Measurements from ENCODE around the gene SENP8.
"Not testable (repeated sequence)": the region's sequence is repeated elsewhere in the genome, so short reads cannot be mapped to it uniquely, and the experiment has no call there.

The SENP8 gene

GRCh38 chr15:72118017-72118978 lies at the start of gene SENP8, which contains the start of gene MYO9A:
TSS of gene SENP8 (plus strand) at chr15:72118403. CDS start at chr15:72139624, 21,221 bp downstream.
TSS of gene MYO9A (minus strand) at chr15:72118150. CDS start at chr15:72046563, 71,587 bp downstream.
- peak; percentile 99 for DNase-seq (ENCODE audit: low read depth)

- DNase-seq (ENCODE audit: low read depth), result no peak
These were observed 49.3 kb upstream of the SENP8 start for GRCh38 chr15:72068856-72069255.

- DNase-seq (ENCODE audit: low read depth), result no peak
These were observed 47.3 kb upstream of the SENP8 start for GRCh38 chr15:72070817-72071447.

GRCh38 chr15:72071448-72071825 lies 46.8 kb upstream of the SENP8 start:
- not testable (repeated sequence) for DNase-seq (ENCODE audit: low read depth)

GRCh38 chr15:72074335-72075060 lies 43.7 kb upstream of the SENP8 start:
- DNase-seq (ENCODE audit: low read depth), result no peak

DNA sequence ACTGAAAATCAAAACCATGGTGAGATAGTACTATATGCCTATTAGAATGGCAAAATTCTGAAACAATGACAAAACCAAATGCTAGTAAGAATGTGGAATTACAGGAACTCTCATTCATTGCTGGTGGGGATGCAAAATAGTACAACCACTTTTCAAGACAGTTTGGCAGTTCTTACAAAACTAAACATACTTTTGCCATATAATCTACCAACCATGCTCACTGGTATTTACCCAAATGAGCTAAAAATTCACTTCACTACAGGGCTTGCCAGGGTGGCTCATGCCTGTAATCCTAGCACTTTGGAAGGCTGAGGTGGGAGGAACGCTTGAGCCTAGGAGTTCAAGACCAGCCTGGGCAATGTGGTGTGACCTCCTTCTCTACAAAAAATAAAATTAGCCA lies 40.3 kb upstream of the SENP8 start:
- DNase-seq (ENCODE audit: low read depth), result no peak

DNA sequence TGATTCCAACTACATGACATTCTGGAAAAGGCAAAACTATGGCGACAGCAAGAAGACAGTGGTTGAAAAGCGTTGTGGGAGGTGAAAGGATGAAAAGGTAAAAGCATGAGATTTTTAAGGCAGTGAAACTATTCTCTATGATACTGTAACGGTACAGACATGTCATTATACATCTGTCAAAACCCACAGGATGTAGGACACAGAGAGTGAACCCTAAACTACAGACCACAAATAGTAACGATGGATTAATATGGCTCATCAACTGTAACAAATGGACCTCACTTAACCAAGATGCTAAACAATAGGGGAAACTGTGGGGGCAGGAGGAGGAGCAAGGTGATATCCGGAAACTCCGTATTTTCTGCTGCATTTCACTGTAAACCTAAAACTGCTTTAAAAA lies 39.3 kb upstream of the SENP8 start:
- no peak for DNase-seq (ENCODE audit: low read depth)

DNA sequence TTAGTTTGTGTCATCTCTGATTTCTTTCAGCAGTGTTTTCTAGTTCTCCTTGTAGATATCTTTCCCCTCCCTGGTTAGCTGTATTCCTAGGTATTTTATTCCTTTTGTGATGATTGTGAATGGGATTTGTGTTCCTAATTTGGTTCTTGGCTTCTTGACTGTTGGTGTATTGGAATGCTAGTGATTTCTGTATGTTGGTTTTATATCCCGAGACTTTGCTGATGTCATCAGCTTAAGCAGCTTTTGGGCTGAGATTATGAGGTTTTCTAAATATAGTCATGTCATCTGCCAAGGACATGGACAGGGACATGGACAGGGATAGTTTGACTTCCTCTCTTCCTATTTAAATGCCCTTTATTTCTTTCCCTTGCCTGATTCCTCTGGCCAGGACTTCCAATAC lies 36.0 kb upstream of the SENP8 start:
- no peak for DNase-seq (ENCODE audit: low read depth)

GRCh38 chr15:72086010-72086697 lies 32.0 kb upstream of the SENP8 start:
- no peak for DNase-seq (ENCODE audit: low read depth)

DNA sequence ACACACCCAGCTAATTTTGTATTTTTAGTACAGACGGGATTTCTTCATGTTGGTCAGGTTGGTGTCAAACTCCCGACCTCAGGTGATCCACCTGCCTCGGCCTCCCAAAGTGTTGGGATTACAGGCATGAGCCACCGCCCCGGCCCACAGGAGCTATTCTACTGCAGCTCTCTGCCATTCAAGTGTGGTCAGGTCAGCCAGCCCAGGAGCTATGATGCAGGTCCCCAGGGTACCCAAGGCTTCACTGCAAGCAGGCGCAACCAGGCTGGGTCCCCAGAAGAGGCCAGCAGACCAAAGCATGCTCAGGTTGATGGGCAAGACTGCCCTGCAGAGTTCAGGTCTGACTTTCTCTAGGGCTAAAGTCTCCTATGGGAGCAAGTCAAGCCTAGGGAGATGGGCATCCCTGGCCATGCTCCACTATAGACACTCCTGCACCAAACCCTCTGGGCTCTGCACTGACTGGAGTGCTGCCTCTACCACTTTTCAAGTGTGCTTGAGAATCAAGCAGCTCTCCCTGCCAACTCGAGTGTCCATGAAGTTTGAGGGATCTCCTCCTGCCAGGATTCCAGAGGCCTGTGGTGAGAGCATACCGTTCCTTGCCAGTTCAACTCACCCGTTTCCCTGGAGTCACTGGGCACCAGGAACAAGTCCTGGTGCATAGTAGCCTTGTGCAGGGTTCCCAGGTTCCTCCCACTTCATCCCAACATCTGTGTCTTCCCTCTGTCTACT lies 31.1 kb upstream of the SENP8 start:
- DNase-seq (ENCODE audit: low read depth), result no peak

GRCh38 chr15:72092006-72092405 lies 26.2 kb upstream of the SENP8 start:
- DNase-seq (ENCODE audit: low read depth), result no peak

- no peak for DNase-seq (ENCODE audit: low read depth)
These were observed 25.5 kb upstream of the SENP8 start for GRCh38 chr15:72092691-72093090.

- no peak for DNase-seq (ENCODE audit: low read depth)
These were observed 21.4 kb upstream of the SENP8 start for GRCh38 chr15:72096796-72097195.

- no peak for DNase-seq (ENCODE audit: low read depth)
These were observed 20.2 kb upstream of the SENP8 start for GRCh38 chr15:72098040-72098439.

DNA sequence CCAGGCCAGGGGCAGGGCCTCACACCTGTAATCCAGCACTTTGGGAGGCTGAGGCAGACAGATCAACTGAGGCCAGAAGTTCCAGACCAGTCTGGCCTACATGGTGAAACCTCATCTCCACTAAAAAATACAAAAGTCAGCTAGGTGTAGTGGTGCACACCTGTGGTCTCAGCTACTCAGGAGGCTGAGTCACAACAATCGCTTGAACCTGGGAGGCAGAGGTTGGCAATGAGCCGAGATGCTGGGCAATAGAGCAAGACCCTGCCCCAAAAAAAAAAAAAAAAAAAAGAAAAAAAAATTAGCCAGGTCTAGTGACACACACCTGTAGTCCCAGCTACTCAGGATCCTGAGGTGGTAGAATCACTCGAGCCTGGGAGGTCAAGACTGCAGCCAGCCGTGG lies 19.0 kb upstream of the SENP8 start:
- DNase-seq (ENCODE audit: low read depth), result no peak

DNA sequence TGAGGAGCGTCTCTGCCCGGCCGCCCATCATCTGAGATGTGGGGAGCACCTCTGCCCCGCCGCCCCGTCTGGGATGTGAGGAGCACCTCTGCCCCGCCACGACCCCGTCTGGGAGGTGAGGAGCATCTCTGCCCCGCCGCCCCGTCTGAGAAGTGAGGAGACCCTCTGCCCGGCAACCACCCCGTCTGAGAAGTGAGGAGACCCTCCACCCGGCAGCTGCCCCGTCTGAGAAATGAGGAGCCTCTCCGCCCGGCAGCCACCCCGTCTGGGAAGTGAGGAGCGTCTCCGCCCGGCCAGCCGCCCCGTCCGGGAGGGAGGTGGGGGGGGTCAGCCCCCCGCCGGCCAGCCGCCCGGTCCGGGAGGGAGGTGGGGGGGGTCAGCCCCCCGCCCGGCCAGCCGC lies 17.7 kb upstream of the SENP8 start:
- DNase-seq (ENCODE audit: low read depth), result not testable (repeated sequence)

- DNase-seq (ENCODE audit: low read depth), result no peak
These were observed 13.1 kb upstream of the SENP8 start for GRCh38 chr15:72105111-72105510.

DNA sequence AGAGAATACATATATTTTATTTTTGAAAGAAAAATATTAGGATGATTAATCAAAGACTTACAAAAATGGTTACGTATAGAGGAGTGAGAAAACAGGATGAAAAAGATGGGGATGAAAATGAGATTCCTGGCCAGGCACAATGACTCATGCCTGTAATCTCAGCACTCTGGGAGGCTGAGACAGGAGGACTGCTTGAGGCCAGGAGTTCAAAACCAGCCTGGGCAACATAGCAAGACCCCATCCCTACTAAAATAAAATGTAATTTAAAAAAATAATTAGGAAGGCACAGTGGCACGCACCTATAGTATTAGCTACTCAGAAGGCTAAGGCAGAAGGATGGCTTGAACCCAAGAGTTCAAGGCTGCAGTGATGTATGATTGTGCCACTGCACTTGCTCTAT lies 12.1 kb upstream of the SENP8 start:
- no peak for DNase-seq (ENCODE audit: low read depth)

- no peak for DNase-seq (ENCODE audit: low read depth)
These were observed 7.8 kb upstream of the SENP8 start for GRCh38 chr15:72110355-72110754.

DNA sequence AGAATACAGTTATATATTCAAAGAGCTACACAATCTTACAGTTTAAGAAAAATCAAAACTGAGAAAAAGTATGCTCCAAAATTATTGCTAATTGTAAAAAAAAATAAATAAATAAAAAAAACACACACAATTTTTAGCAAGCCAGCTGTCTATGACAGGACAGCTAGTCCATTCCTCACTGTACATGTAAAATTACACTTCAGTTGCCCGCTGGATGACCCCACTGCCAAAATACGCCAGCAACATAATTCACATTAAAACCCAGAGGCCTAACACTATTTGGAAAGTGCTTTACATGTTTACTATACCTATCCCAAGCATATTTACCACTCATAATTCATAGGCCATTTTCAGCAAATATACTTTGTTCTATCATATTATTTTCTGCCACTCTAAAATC lies 6.1 kb upstream of the SENP8 start:
- DNase-seq (ENCODE audit: low read depth), result no peak

- no peak for DNase-seq (ENCODE audit: low read depth)
These were observed 5.4 kb upstream of the SENP8 start for GRCh38 chr15:72112805-72113204.
